NCI-H1694 (cell line): Measurements from ENCODE around the gene DDAH2.

Experiments used
- DNase-seq: peaks from one replicate; lab custom pipeline; 2025; lab: John Stamatoyannopoulos, UW

The DDAH2 gene

DNA sequence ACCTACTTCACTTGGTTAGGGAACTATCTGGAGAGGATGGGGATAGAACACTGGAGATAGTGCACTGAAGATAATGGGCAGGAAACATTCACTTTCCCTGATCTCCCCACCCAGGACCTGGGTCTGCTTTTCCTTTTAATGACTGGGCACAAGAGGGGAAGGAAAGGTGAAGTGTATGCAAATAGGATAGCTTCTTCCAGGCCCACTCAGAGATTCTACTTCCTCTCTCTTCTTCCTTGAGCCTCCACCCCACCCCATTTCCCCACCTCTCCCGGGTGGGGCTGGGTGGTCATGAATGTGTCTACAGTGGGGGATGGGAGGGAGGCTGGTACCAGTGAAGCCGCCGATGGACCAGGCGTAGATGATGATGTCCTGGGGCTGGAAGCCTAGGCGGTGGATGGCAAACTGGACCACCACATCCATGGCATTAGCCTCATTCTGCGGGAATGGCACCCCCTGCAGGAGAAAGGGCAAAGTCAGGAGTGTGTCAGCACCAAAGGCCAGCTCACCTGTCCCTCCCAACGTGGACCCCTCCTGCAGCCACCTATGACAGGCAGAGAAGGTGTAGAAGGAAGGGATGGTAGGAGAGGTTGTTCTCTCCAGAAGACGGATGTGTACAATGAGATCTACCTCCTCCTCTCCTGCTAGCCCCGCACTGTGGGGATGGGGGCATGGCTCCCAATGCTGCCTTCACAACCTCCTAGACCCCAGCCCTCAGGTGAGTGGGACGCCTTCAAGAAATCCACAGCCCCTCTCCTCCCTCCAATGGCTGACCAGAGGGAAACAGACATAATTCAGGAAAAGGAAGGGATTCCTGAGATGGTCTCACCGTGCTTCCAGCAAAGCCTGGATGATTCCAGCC lies 39.6 kb downstream of the DDAH2 start:
- DNase-seq = no peak

DNA sequence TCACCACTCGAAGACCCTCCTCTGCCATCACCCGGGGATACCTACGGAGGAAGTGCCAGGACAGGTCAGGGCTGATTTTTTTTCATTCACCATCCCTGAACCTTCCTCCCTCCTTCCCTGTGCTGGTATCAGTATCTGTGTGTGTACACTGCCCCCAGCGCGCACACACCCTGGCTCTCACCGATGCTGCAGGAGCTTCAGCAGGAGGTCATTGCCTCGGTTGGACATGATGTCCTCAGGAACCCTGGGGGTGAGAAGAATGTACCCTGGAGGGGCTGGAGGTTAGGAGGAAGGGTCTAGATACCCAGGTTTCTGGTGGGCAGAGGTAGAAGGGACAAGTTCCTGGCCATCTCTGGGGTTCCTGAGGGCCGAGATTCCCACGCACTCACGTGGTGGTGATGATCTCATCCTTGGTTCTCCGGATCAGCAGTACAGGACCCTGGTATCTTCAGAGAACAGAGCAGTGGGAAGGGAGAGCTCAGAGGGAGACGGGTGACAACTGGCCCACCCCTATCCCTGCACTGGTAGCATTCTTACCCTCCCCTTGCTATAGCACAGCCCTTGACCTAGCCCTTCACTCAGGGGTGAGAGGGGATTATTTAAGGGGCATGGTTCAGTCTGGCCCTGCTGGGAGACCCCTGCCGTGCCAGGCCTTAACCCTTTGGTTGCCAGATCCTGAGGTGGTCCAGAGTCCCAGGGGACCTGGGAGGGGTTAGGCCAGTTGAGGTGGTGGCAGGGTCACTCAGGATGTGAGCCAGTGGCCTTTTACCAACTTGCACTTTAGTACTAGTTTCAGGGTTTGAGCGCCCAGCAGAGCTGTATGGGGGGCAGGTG lies 41.0 kb downstream of the DDAH2 start:
- DNase-seq = no peak

DNA sequence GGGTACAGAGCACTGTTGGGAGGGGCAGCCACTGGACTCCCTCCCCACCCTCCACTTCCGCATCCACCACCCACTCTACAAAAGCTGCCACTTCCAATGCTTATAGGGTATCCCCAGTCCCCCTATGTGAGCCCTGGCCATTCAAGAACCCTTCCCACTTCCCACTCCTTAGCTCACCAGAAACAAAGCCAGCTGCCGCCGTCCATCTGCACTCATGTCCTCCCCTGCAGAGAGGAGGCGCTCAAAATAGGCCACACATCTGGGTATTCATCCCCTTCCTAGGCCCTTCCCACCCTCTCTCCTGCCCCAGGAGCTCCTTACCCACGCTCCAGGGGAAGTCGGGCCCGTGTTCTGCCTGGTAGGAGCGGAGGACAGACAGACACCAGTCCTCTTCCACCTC lies 41.8 kb downstream of the DDAH2 start:
- no peak for DNase-seq

DNA sequence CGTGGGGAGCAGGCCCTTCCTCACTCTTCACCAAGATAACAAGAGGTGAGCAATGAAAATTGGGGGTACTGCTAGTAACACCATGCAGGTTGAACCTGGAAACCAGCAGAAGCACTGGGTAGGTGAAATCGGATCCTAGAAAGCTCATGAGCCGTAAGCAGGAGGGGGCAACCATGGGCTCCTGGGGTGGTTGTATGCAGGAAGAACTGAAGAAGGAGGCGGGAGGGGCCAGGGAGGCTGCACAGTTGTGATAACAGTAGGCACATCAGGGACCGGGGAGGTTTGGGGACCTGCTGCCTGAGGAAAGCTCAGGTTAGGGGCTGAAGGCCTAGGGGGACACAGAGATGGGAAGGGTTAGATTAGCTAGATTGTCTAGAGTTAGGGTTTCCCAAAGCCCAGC lies 42.6 kb downstream of the DDAH2 start:
- no peak for DNase-seq

DNA sequence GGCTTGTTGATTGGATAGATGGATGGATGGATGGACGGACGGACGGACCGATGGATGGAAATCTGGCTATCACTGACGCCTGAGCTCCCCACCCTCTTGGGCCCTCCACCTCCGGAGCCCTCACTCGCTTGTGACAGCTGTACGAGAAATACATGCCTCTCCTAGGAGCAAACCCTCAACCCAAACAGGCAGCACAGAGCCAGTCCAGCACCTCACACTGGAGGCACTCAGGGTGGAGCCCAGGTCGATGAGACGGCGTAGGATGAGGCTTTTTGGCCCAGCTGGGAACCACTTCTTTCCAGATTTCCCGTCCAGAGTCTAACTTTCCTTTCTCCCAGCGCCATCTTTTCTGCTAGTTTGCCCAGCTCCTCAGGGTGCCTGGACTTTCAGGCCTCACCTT lies 45.5 kb downstream of the DDAH2 start:
- no peak for DNase-seq

DNA sequence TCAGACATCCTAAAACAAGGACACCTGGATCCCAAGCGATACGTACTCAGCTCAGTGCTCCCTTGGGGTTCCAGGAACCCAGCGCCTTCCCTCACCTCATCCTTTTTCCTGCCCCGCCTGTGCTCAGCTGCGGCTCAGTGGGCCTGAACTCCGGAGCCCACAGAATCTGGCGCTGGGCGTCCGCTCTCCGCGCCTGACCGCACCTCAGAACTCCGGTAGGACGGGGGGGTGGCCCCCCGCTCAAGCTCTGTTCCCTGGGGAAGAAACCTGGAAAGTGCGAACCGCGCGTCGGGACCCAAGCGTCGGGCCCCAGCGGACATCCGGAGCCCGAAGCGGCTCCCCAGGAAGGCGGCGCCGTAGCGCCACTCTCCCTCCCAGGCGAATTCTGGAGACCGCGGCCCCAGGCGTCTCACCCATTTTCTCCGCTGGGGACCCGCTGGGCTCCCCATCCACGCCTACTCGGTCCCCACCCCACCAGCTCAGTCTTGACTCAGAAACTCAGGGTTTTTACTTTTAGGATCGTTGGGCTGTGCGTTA lies 47.9 kb downstream of the DDAH2 start:
- no peak for DNase-seq

DNA sequence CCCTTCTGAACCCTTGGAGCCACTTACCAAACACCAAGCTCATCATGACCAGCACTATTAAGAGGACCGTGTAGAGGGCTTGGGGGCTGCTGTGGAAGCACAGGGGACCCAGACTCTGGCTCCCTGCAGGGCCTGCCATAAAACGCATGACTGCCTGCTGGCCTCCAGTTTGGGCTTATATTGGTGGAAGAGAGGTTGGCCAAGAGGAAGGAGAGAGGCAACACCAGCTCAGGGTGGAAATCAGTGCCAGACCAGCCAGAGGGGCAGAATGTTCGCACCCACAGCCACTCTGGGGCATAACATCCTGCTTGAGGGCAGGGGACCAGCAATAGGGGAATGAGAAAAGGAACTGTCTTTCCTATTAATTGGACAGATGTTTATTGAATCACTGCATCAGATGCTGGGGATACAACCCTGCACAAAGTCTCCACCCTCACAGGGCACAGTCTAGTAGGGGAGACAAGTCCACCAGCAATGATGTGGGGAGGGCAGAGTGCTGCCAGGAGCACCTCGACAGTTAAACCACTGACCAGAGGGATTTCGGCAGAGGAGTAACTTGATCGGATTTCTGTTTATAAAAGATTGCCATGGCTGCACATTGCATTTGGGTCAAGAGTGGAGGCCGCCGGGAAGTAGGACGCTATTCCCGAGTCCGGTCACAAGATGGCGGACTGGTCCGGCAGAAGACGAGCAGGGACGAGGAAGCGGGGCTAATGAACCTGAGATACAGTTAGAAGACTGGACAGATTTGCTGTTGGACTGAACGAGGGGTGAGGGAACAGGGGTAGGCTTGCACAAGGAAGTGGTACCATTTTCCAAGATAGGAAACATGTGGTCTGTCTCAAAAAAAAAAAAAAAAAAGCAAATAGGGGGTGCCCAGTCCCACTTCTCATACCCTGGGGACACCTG lies 48.6 kb downstream of the DDAH2 start, which contains the start of gene LY6G5C:
Gene LY6G5C (minus strand): TSS at position 842 of the 909 bp plus-strand sequence. CDS start 694 bp downstream, at position 148.
- DNase-seq = peak; percentile 25

DNA sequence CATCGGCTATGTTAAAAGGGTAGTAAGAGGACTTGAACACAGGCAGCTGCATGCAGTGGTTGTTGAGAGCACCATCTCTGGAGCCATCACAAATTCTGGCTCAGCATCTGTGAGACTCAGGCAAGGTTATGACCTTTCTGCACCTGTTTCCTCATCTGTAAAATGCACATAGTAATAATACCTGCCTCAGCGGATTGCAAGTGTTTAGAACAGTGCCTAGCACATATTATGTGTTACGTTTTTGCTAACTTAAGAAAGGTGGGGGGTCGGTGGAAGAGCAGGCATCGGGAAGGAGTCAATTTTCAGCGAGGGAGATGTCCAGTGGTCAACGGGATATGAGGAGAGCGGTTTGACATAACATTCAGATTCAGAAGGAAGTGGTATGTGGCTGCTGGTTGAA lies 51.1 kb downstream of the DDAH2 start:
- DNase-seq = no peak
